MM.1S (cell line): ENCODE data around the gene SLC25A29.
"Not testable (repeated sequence)": the region's sequence is repeated elsewhere in the genome, so short reads cannot be mapped to it uniquely, and the experiment has no call there.

Source experiments
- DNase-seq: peaks from one replicate; pipeline ENCODE4 v3.0.0-alpha.2; 2015
- H2AFZ ChIP-seq: fragments of 300-600 bp; sonication (generic); 2 replicates; pipeline ENCODE4 v1.6.0; 2016; ENCODE audit warnings: antibody characterized with exemption, low read length
- H3F3A ChIP-seq: fragments of 300-600 bp; sonication (generic); 2 replicates; pipeline ENCODE4 v1.6.1; 2016; ENCODE audit warnings: mild to moderate bottlenecking, antibody characterized with exemption, low read length, moderate library complexity, mixed read lengths; ENCODE audit not compliant: insufficient read depth
- H3K27ac ChIP-seq: fragments of 300-600 bp; sonication (generic); 2 replicates; pipeline ENCODE4 v1.5.1; 2016; ENCODE audit warnings: mild to moderate bottlenecking, low read length
- H3K27me3 ChIP-seq: fragments of 300-600 bp; sonication (generic); replicated peaks from 2 replicates; pipeline ENCODE4 v1.6.0; 2016; ENCODE audit warnings: low read length; ENCODE audit not compliant: insufficient read depth
- H3K36me3 ChIP-seq: fragments of 300-600 bp; sonication (generic); replicated peaks from 2 replicates; pipeline ENCODE4 v1.6.1; 2016; ENCODE audit warnings: mild to moderate bottlenecking, low read length, mixed read lengths; ENCODE audit not compliant: insufficient read depth
- H3K4me1 ChIP-seq: fragments of 300-600 bp; sonication (generic); 2 replicates; pipeline ENCODE4 v1.6.1; 2016; ENCODE audit warnings: low read length, mixed read lengths
- H3K4me2 ChIP-seq: fragments of 300-600 bp; sonication (generic); 2 replicates; pipeline ENCODE4 v1.6.0; 2016; ENCODE audit warnings: low read depth, low read length
- H3K4me3 ChIP-seq: fragments of 300-600 bp; sonication (generic); 2 replicates; pipeline ENCODE4 v1.5.1; 2016; ENCODE audit warnings: low read length, mixed read lengths
- H3K79me2 ChIP-seq: fragments of 300-600 bp; sonication (generic); 2 replicates; pipeline ENCODE4 v1.6.1; 2016; ENCODE audit warnings: mixed run types, low read length, mixed read lengths
- H3K9ac ChIP-seq: fragments of 300-600 bp; sonication (generic); 2 replicates; pipeline ENCODE4 v1.6.1; 2016; ENCODE audit warnings: low read length, mixed read lengths
- H3K9me2 ChIP-seq: fragments of 300-600 bp; sonication (generic); replicated peaks from 2 replicates; pipeline ENCODE4 v1.6.1; 2016; ENCODE audit warnings: mild to moderate bottlenecking, low read length, mixed read lengths; ENCODE audit not compliant: insufficient read depth
- H3K9me3 ChIP-seq: fragments of 300-600 bp; sonication (generic); replicated peaks from 2 replicates; pipeline ENCODE4 v1.6.1; 2016; ENCODE audit warnings: mild to moderate bottlenecking, low read length, mixed read lengths; ENCODE audit not compliant: insufficient read depth
- H4K20me1 ChIP-seq: fragments of 300-600 bp; sonication (generic); 2 replicates; pipeline ENCODE4 v1.6.1; 2016; ENCODE audit warnings: mild to moderate bottlenecking, low read length, moderate library complexity, mixed read lengths; ENCODE audit not compliant: insufficient read depth
- CTCF ChIP-seq: fragments of 300-600 bp; sonication (generic); IDR thresholded peaks from 2 replicates; pipeline ENCODE4 v1.5.1; 2016; ENCODE audit warnings: antibody characterized with exemption, low read length, mixed read lengths
- EZH2 ChIP-seq: fragments of 300-600 bp; sonication (generic); optimal IDR thresholded peaks from 2 replicates; pipeline ENCODE3; 2017; ENCODE audit warnings: low read depth, mild to moderate bottlenecking, antibody characterized with exemption, low read length, mixed read lengths
- EZH2phosphoT487 ChIP-seq: fragments of 300-600 bp; sonication (generic); IDR thresholded peaks from 2 replicates; pipeline ENCODE4 v1.6.1; 2018; ENCODE audit warnings: antibody characterized with exemption, low read length

The SLC25A29 gene

GRCh38 chr14:100345711-100346110, 39.5 kb upstream of the SLC25A29 start:
- TF ChIP-seq EZH2phosphoT487 (no peak), EZH2 (no peak), CTCF (no peak)
- no peak overlapping the region for H2AFZ ChIP-seq
- H3K36me3 ChIP-seq = no peaks in the 10 kb centered on the region
- H3K4me1 ChIP-seq = no peaks in the 10 kb centered on the region
- H4K20me1 ChIP-seq = no peaks in the 10 kb centered on the region
- no peak overlapping the region for H3K4me3 ChIP-seq
- no peak for DNase-seq
- H3K27me3 ChIP-seq = no peaks in the 10 kb centered on the region
- H3F3A ChIP-seq = no peaks in the 10 kb centered on the region
- no peak overlapping the region for H3K4me2 ChIP-seq
- no peak overlapping the region for H3K9ac ChIP-seq
- no peaks in the 10 kb centered on the region for H3K79me2 ChIP-seq
- no peaks in the 10 kb centered on the region for H3K9me3 ChIP-seq
- H3K9me2 ChIP-seq = no peaks in the 10 kb centered on the region
- H3K27ac ChIP-seq = no peak overlapping the region

DNA sequence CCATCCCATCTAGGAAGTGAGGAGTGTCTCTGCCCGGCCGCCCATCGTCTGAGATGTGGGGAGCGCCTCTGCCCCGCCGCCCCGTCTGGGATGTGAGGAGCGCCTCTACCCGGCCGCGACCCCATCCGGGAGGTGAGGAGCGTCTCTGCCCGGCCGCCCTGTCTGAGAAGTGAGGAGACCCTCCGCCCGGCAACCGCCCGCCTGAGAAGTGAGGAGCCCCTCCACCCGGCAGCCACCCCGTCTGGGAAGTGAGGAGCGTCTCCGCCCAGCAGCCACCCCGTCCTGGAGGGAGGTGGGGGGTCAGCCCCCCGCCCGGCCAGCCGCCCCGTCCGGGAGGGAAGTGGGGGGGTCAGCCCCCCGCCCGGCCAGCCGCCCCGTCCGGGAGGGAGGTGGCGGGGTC, 38.4 kb upstream of the SLC25A29 start:
- H3K4me3 ChIP-seq, DNase-seq, H3K9me2 ChIP-seq, H3K36me3 ChIP-seq, H3K9me3 ChIP-seq, H3K4me1 ChIP-seq, H3K79me2 ChIP-seq, H3K9ac ChIP-seq, H3K27me3 ChIP-seq, H3F3A ChIP-seq, H4K20me1 ChIP-seq, H3K27ac ChIP-seq, H2AFZ ChIP-seq, H3K4me2 ChIP-seq: not testable (repeated sequence)

GRCh38 chr14:100342826-100343225, 36.6 kb upstream of the SLC25A29 start:
- H3K79me2 ChIP-seq, H3K4me2 ChIP-seq, H3F3A ChIP-seq, H3K27me3 ChIP-seq, H3K9me3 ChIP-seq, H3K9ac ChIP-seq, H3K4me3 ChIP-seq, H3K4me1 ChIP-seq, H3K9me2 ChIP-seq, DNase-seq, H4K20me1 ChIP-seq, H3K27ac ChIP-seq, H3K36me3 ChIP-seq, H2AFZ ChIP-seq: not testable (repeated sequence)

- Histone ChIP-seq H3K9me2 (no peaks in the 10 kb centered on the region), H3K27me3 (no peaks in the 10 kb centered on the region), H3K4me1 (no peaks in the 10 kb centered on the region), H3F3A (no peaks in the 10 kb centered on the region), H3K36me3 (no peaks in the 10 kb centered on the region), H2AFZ (no peak overlapping the region), H3K4me3 (no peak overlapping the region), H4K20me1 (no peaks in the 10 kb centered on the region), H3K4me2 (no peak overlapping the region), H3K9ac (no peak overlapping the region), H3K79me2 (no peaks in the 10 kb centered on the region), H3K9me3 (no peaks in the 10 kb centered on the region), H3K27ac (no peak overlapping the region)
- TF ChIP-seq EZH2phosphoT487 (no peak), CTCF (no peak), EZH2 (no peak)
- DNase-seq = no peak
These were observed 36.0 kb upstream of the SLC25A29 start for GRCh38 chr14:100342195-100342594.
